ENCODE results near the gene SCIN. TPM values are rescaled to one million over a fixed set of nuclear protein-coding genes. Genes with fewer than 3 reads are reported as not detected.

SCIN gene
- polyA plus RNA-seq, 1 donor (not counting 4 experiments of a cell fraction or from before 2014, with no cell fraction given): not detected

DNA sequence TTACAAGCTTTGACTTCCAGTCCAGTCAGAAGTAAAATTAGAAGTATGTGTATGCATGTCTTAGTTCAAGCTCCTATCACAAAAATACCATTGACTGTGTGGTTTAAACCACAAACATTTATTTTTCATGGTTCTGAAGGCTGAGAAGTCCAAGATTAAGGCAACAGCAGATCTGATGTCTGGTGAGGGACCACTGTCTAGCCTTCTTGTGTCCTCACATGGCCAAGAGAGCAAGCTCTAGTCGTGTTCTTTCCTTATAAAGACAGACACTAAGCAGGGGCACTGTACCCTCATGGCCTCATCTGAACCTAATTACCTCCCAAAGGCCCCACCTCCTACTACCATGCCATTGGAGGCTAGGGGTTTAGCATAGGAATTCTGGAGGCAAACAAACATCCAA, 75.6 kb downstream of the SCIN start:
- H3K9ac ChIP-seq (ENCODE audit: control insufficient read depth, extremely low read depth, insufficient read depth, low read length): no peak overlapping the region
- H4K20me1 ChIP-seq (ENCODE audit: control insufficient read depth, extremely low read depth, insufficient read depth, low read length): no peaks in the 10 kb centered on the region
- peak; percentile 13 for FAIRE-seq
- H3K4me2 ChIP-seq (ENCODE audit: control insufficient read depth, extremely low read depth, insufficient read depth, low read depth, low read length): no peak overlapping the region
- H3K79me2 ChIP-seq (ENCODE audit: control insufficient read depth, insufficient read depth, low read length): no peaks in the 10 kb centered on the region
- DNase-seq (ENCODE audit: low read depth, low spot score): no peak
- no peak overlapping the region for H3K4me3 ChIP-seq (ENCODE audit: control insufficient read depth in 2 of 3, extremely low read depth in 1 of 3, insufficient read depth in 2 of 3, low read depth in 1 of 3, low read length in 3 of 3)
- peak overlapping the region; percentile 71 for H2AFZ ChIP-seq (ENCODE audit: control insufficient read depth, low read length)
- no peak for TF ChIP-seq EZH2 (IDR thresholded peaks at IDR 0.05; ENCODE audit: low read length)
- TF ChIP-seq, protein P1, sequence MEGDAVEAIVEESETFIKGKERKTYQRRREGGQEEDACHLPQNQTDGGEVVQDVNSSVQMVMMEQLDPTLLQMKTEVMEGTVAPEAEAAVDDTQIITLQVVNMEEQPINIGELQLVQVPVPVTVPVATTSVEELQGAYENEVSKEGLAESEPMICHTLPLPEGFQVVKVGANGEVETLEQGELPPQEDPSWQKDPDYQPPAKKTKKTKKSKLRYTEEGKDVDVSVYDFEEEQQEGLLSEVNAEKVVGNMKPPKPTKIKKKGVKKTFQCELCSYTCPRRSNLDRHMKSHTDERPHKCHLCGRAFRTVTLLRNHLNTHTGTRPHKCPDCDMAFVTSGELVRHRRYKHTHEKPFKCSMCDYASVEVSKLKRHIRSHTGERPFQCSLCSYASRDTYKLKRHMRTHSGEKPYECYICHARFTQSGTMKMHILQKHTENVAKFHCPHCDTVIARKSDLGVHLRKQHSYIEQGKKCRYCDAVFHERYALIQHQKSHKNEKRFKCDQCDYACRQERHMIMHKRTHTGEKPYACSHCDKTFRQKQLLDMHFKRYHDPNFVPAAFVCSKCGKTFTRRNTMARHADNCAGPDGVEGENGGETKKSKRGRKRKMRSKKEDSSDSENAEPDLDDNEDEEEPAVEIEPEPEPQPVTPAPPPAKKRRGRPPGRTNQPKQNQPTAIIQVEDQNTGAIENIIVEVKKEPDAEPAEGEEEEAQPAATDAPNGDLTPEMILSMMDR (optimal IDR thresholded peaks at IDR 0.05 in 1 of 3, IDR thresholded peaks at IDR 0.05 in 1 of 3, conservative IDR thresholded peaks at IDR 0.05 in 1 of 3; ENCODE audit: extremely low read depth in 1 of 3, insufficient read depth in 2 of 3, low read length in 3 of 3): no peak
- dilution Hi-C loops (cut with MboI; ENCODE audit: extremely low pct_ligation_motif_present, low sequenced_read_pairs): no loop called here
- H3K9me3 ChIP-seq (ENCODE audit: control insufficient read depth, low read depth, low read length): no peaks in the 10 kb centered on the region
- no peaks in the 10 kb centered on the region for H3K9me1 ChIP-seq (ENCODE audit: control insufficient read depth, extremely low read depth, insufficient read depth, low read length)
- H3K27me3 ChIP-seq (ENCODE audit: control insufficient read depth, extremely low read depth, insufficient read depth, low read length): no peaks in the 10 kb centered on the region
- H3K36me3 ChIP-seq (ENCODE audit: control insufficient read depth in 2 of 2, extremely low read depth in 1 of 2, insufficient read depth in 2 of 2, low read length in 2 of 2): no peaks in the 10 kb centered on the region
- H3K27ac ChIP-seq (ENCODE audit: control insufficient read depth, insufficient read depth, low read length): no peak overlapping the region
- peaks cover 24% of the 10 kb centered on the region for H3K4me1 ChIP-seq (ENCODE audit: control insufficient read depth, extremely low read depth, insufficient read depth, low read length)

DNA sequence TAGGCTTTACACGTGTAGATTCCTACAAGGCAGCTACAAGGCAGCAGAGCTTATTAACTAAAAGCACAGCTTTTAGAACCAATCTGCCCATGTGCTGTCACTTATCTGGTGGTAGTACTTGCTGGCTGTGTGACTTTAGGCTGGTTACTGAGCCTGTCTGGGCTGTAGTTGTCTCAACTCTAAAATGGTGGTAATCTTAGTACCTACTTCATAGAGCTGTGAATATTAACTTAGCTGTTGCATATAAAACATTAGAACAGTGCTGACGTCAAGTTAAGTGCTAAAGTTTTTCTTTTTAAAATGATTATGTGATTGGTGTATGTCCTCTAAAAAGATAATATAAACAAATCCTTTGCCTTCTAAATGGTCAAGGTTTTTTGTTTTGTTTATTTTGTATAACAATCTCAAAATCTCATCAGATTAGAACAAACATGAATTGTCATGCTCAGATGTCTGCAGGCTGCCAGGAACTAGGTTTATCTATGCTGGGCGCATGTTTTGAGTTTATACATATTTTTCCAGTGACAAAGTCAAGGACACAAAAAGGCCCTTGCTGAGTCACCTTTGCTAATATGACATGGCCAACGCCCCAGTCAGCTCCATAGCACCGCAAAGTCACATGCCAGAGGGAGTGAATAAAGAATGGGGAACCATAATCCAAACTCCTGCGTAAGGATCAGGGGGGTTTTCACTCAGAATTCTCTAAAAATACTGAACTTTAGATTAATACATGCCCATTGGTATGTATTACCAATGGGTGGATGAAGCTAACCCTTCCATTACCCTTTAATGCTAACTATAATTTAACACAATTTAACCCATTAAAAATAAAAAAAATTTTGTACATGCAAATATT, 77.1 kb downstream of the SCIN start:
- H2AFZ ChIP-seq (ENCODE audit: control insufficient read depth, low read length): peak overlapping the region; percentile 61
- peak; percentile 25 for DNase-seq (ENCODE audit: low read depth, low spot score)
- dilution Hi-C loops (cut with MboI; ENCODE audit: extremely low pct_ligation_motif_present, low sequenced_read_pairs): no loop called here

More for the DNA sequence above, 77.1 kb downstream of the SCIN start:
- Histone ChIP-seq H3K27me3 (ENCODE audit: control insufficient read depth, extremely low read depth, insufficient read depth, low read length) (no peaks in the 10 kb centered on the region), H3K4me2 (ENCODE audit: control insufficient read depth, extremely low read depth, insufficient read depth, low read depth, low read length) (peak overlapping the region; percentile 43), H4K20me1 (ENCODE audit: control insufficient read depth, extremely low read depth, insufficient read depth, low read length) (no peaks in the 10 kb centered on the region), H3K9me1 (ENCODE audit: control insufficient read depth, extremely low read depth, insufficient read depth, low read length) (no peaks in the 10 kb centered on the region), H3K4me3 (ENCODE audit: control insufficient read depth in 2 of 3, extremely low read depth in 1 of 3, insufficient read depth in 2 of 3, low read depth in 1 of 3, low read length in 3 of 3) (peak overlapping the region in 1 of 3 experiments; percentile 22), H3K79me2 (ENCODE audit: control insufficient read depth, insufficient read depth, low read length) (no peaks in the 10 kb centered on the region), H3K9me3 (ENCODE audit: control insufficient read depth, low read depth, low read length) (no peaks in the 10 kb centered on the region), H3K4me1 (ENCODE audit: control insufficient read depth, extremely low read depth, insufficient read depth, low read length) (peaks cover 24% of the 10 kb centered on the region), H3K36me3 (ENCODE audit: control insufficient read depth in 2 of 2, extremely low read depth in 1 of 2, insufficient read depth in 2 of 2, low read length in 2 of 2) (no peaks in the 10 kb centered on the region), H3K9ac (ENCODE audit: control insufficient read depth, extremely low read depth, insufficient read depth, low read length) (no peak overlapping the region), H3K27ac (ENCODE audit: control insufficient read depth, insufficient read depth, low read length) (peak overlapping the region; percentile 55)
- peak; percentile 84 for FAIRE-seq
- TF ChIP-seq, protein P1 (optimal IDR thresholded peaks at IDR 0.05 in 1 of 3, IDR thresholded peaks at IDR 0.05 in 1 of 3, conservative IDR thresholded peaks at IDR 0.05 in 1 of 3; ENCODE audit: extremely low read depth in 1 of 3, insufficient read depth in 2 of 3, low read length in 3 of 3): no peak
- no peak for TF ChIP-seq EZH2 (IDR thresholded peaks at IDR 0.05; ENCODE audit: low read length)
